Kidney (tissue), 14 donors: ENCODE measurements around the gene NAT9. TPM values are rescaled to one million over a fixed set of nuclear protein-coding genes. Genes with fewer than 3 reads are reported as not detected.
A peak's percentile ranks its signal among the peaks of the same experiment; 100 is the strongest.

Experiments
- DNase-seq, 5 donors: peaks; one replicate each; pipeline ENCODE4 v3.0.0-alpha.2; 2013 to 2020
- FAIRE-seq: peaks from 2 replicates; lab custom pipeline; 2012; peaks lifted over from hg19 to GRCh38; lab: Jason Lieb, UNC
- H3K27ac ChIP-seq, 2 donors: one replicate each; pipeline ENCODE4 v1.7.0; 2013; ENCODE audit warnings: low read depth in 2 of 2, low read length in 2 of 2, inconsistent platforms in 1 of 2
- H3K27me3 ChIP-seq: one replicate; pipeline ENCODE4 v1.7.1; 2013; ENCODE audit warnings: low read length, inconsistent platforms; ENCODE audit not compliant: control insufficient read depth, insufficient read depth
- H3K36me3 ChIP-seq, 3 donors: one replicate each; pipeline versions ENCODE4 v1.7.0 to v1.7.1; 2013; ENCODE audit warnings: low read length in 3 of 3, control low read depth in 1 of 3, inconsistent platforms in 1 of 3; ENCODE audit not compliant: insufficient read depth in 3 of 3, control insufficient read depth in 2 of 3
- H3K4me1 ChIP-seq, 3 donors: one replicate each; pipeline versions ENCODE4 v1.7.0 to v1.7.1; 2013; ENCODE audit warnings: low read length in 3 of 3, inconsistent platforms in 1 of 3, low read depth in 1 of 3; ENCODE audit not compliant: control insufficient read depth in 2 of 3, insufficient read depth in 2 of 3
- H3K4me3 ChIP-seq, 3 donors: one replicate each; pipeline versions ENCODE4 v1.7.0 to v1.8.1; 2013; ENCODE audit warnings: low read length in 3 of 3, control low read depth in 1 of 3, inconsistent platforms in 1 of 3
- H3K9ac ChIP-seq, 3 donors: one replicate each; pipeline versions ENCODE4 v1.7.0 to v1.7.1; 2013; ENCODE audit warnings: low read length in 3 of 3, control low read depth in 1 of 3, inconsistent platforms in 1 of 3
- H3K9me3 ChIP-seq, 3 donors: one replicate each; pipeline versions ENCODE4 v1.7.0 to v1.7.1; 2013; ENCODE audit warnings: low read length in 3 of 3, control low read depth in 1 of 3, inconsistent platforms in 1 of 3; ENCODE audit not compliant: control insufficient read depth in 2 of 3, insufficient read depth in 1 of 3
- CTCF ChIP-seq: IDR thresholded peaks from 3 replicates; pipeline ENCODE4 v1.5.1; 2012; ENCODE audit warnings: mild to moderate bottlenecking, moderate library complexity, borderline replicate concordance; ENCODE audit not compliant: insufficient read depth; ENCODE audit errors: extremely low read depth
- intact Hi-C: fragments of 100-400 bp; cut with DNase I; formaldehyde crosslinking; loops from one replicate; pipeline ENCODE4 v1.11.1; 2022
- polyA plus RNA-seq: library from polyadenylated mRNA; stranded (reverse); fragments of 350-450 nt; fragmentation: Illumina TruSeq; extraction: RNeasy Lipid Tissue Mini Kit (QIAGEN cat#74804); gene quantifications from one replicate; pipeline ENCODE4 v1.2.3, GENCODE V29; 2014; ENCODE audit warnings: low read depth, low replicate concordance; ENCODE audit not compliant: insufficient read depth
- total RNA-seq: library from RNA; stranded (reverse); fragmentation: NEBNext Ultra II Directional; extraction: Animal tissue kit (Norgen Biotek cat#: 25700); gene quantifications from one replicate; pipeline ENCODE4 v1.2.1, GENCODE V29; 2021
- donor health status: control.
- donor health status: control.
- donor health status: control.
- donor health status: control.
- donor health status: control.
- donor health status: DM: yes; HTN: yes; CAD: no.
- donor health status: Normal renal cell carcinoma (clear cell type).

NAT9 gene
- total and polyA plus RNA-seq, 2 donors from 2014 or later: 33.5 to 41.5 TPM

GRCh38 chr17:74736513-74737298, 39.4 kb downstream of the NAT9 start, which contains the start of gene RAB37:
RAB37 (plus strand) TSS chr17:74737256; CDS start chr17:74737273, 17 bp downstream.
- intact Hi-C loops: no loop called here
- TF ChIP-seq CTCF: no peak
- Histone ChIP-seq H3K27ac (no peak within 1 kb of the TSS), H3K36me3 (no peaks in the 10 kb centered on the region), H3K27me3 (no peaks in the 10 kb centered on the region), H3K9ac (no peak within 1 kb of the TSS), H3K9me3 (no peaks in the 10 kb centered on the region), H3K4me1 (peaks cover 0 to 12% (median 0%) of the 10 kb centered on the region in 3 donors), H3K4me3 (peak within 1 kb of the TSS in 1 of 3 donors; percentile 29)
- no peak for FAIRE-seq
- peak in 4 of 5 donors; percentile 62 to 79 (median 74) for DNase-seq

- peaks cover 0 to 12% (median 0%) of the 10 kb centered on the region in 3 donors for H3K4me1 ChIP-seq
- H3K4me3 ChIP-seq: no peak overlapping the region
- H3K27ac ChIP-seq: no peak overlapping the region
- H3K9me3 ChIP-seq: no peaks in the 10 kb centered on the region
- H3K9ac ChIP-seq: no peak overlapping the region
- TF ChIP-seq CTCF: no peak
- intact Hi-C loops: no loop called here
- no peaks in the 10 kb centered on the region for H3K27me3 ChIP-seq
- DNase-seq (no peak), FAIRE-seq (no peak)
- no peaks in the 10 kb centered on the region for H3K36me3 ChIP-seq
Observed at GRCh38 chr17:74734256-74734655, 41.9 kb downstream of the NAT9 start.

- peaks cover 0 to 12% (median 0%) of the 10 kb centered on the region in 3 donors for H3K4me1 ChIP-seq
- H3K27ac ChIP-seq: no peak overlapping the region
- no peak overlapping the region for H3K9ac ChIP-seq
- no peak overlapping the region for H3K4me3 ChIP-seq
- no peak for TF ChIP-seq CTCF
- no peaks in the 10 kb centered on the region for H3K27me3 ChIP-seq
- DNase-seq (no peak), FAIRE-seq (no peak)
- H3K9me3 ChIP-seq: no peaks in the 10 kb centered on the region
- intact Hi-C loops: no loop called here
- H3K36me3 ChIP-seq: no peaks in the 10 kb centered on the region
Observed at GRCh38 chr17:74733365-74734122, 42.6 kb downstream of the NAT9 start.
